SK-N-SH treated with all-trans-retinoic acid at 6 μM for 48 hours (cell line): ENCODE data around the gene AEBP2.

Experiments used
- ATAC-seq: fragments of 200-7000 bp; cut with Tn5 transposase; 3 replicates; pipeline ENCODE4 v1.9.1; 2020; ENCODE audit warnings: mild to moderate bottlenecking, moderate library complexity
- ARNTL ChIP-seq: fragments of 450-650 bp; formaldehyde crosslinking; IDR thresholded peaks from 2 replicates; pipeline ENCODE4 v1.5.0; 2020; ENCODE audit warnings: low read depth, mild to moderate bottlenecking, moderate library complexity, borderline replicate concordance
- CSDC2 ChIP-seq: fragments of 250-450 bp; sonication (Bioruptor Pico); IDR thresholded peaks from 2 replicates; pipeline ENCODE4 v1.5.0; 2020; ENCODE audit warnings: mild to moderate bottlenecking, moderate library complexity
- GLIS3 ChIP-seq: fragments of 250-450 bp; sonication (Bioruptor Pico); IDR thresholded peaks from 2 replicates; pipeline ENCODE4 v1.5.0; 2020; ENCODE audit warnings: mild to moderate bottlenecking, moderate library complexity
- ISL1 ChIP-seq: fragments of 250-450 bp; sonication (Bioruptor Pico); IDR thresholded peaks from 2 replicates; pipeline ENCODE4 v2.1.2; 2022; ENCODE audit warnings: mild to moderate bottlenecking, moderate library complexity
- OSR1 ChIP-seq: fragments of 250-450 bp; sonication (Bioruptor Pico); IDR thresholded peaks from 2 replicates; pipeline ENCODE4 v1.8.0; 2022; ENCODE audit warnings: moderate library complexity, mild to moderate bottlenecking, inconsistent platforms
- PATZ1 ChIP-seq: fragments of 250-450 bp; sonication (Bioruptor Pico); IDR thresholded peaks from 2 replicates; pipeline ENCODE4 v1.8.0; 2020; ENCODE audit warnings: mild to moderate bottlenecking, moderate library complexity, borderline replicate concordance
- PPARA ChIP-seq: fragments of 250-450 bp; sonication (Bioruptor Pico); IDR thresholded peaks from 2 replicates; pipeline ENCODE4 v1.5.0; 2020; ENCODE audit warnings: mild to moderate bottlenecking, borderline replicate concordance
- RARB ChIP-seq: fragments of 250-450 bp; sonication (Bioruptor Pico); IDR thresholded peaks from 2 replicates; pipeline ENCODE4 v1.8.0; 2021; ENCODE audit warnings: mild to moderate bottlenecking, moderate library complexity
- SNAI2 ChIP-seq: fragments of 250-450 bp; sonication (Bioruptor Pico); IDR thresholded peaks from 2 replicates; pipeline ENCODE4 v1.5.0; 2020; ENCODE audit warnings: mild to moderate bottlenecking, moderate library complexity
- TSHZ2 ChIP-seq: fragments of 250-450 bp; sonication (Bioruptor Pico); IDR thresholded peaks from 2 replicates; pipeline ENCODE4 v1.5.0; 2020; ENCODE audit warnings: mild to moderate bottlenecking, moderate library complexity
- ZFP3 ChIP-seq: fragments of 250-450 bp; sonication (Bioruptor Pico); IDR thresholded peaks from 2 replicates; pipeline ENCODE4 v1.5.0; 2020; ENCODE audit warnings: mild to moderate bottlenecking, moderate library complexity
- ZFP30 ChIP-seq: fragments of 450-650 bp; formaldehyde crosslinking; IDR thresholded peaks from 2 replicates; pipeline ENCODE4 v1.5.0; 2022; ENCODE audit warnings: mild to moderate bottlenecking, moderate library complexity
- ZNF70 ChIP-seq: fragments of 450-650 bp; formaldehyde crosslinking; IDR thresholded peaks from 2 replicates; pipeline ENCODE4 v1.5.0; 2020; ENCODE audit warnings: mild to moderate bottlenecking, moderate library complexity
- ZNF8 ChIP-seq: fragments of 450-650 bp; formaldehyde crosslinking; IDR thresholded peaks from 2 replicates; pipeline ENCODE4 v1.5.0; 2020; ENCODE audit warnings: mild to moderate bottlenecking, moderate library complexity

The AEBP2 gene

GRCh38 chr12:19561411-19561961, 122.2 kb downstream of the AEBP2 start:
- TF ChIP-seq RARB (CRISPR knock-in tag) (no peak), PPARA (no peak), ZFP30 (CRISPR knock-in tag) (no peak), ZNF70 (CRISPR knock-in tag) (no peak), OSR1 (CRISPR knock-in tag) (no peak), ARNTL (CRISPR knock-in tag) (no peak), ZNF8 (no peak), TSHZ2 (no peak), PATZ1 (CRISPR knock-in tag) (no peak), ZFP3 (CRISPR knock-in tag) (no peak), GLIS3 (CRISPR knock-in tag) (no peak), SNAI2 (CRISPR knock-in tag) (no peak), CSDC2 (CRISPR knock-in tag) (no peak), ISL1 (no peak)
- ATAC-seq = no peak
